DMS153 (cell line): Measurements from ENCODE around the gene ARIH1.
"Not testable (repeated sequence)": the region's sequence is repeated elsewhere in the genome, so short reads cannot be mapped to it uniquely, and the experiment has no call there.

Experiments
- DNase-seq: peaks from one replicate; lab custom pipeline; 2025; lab: John Stamatoyannopoulos, UW

Gene ARIH1

GRCh38 chr15:72473614-72474465 lies at the start of gene ARIH1:
Gene ARIH1 (plus strand): TSS chr15:72474330. CDS start chr15:72474640, 310 bp downstream.
- peak; percentile 71 for DNase-seq

- DNase-seq: no peak
These were observed 47.4 kb upstream of the ARIH1 start for GRCh38 chr15:72426753-72427152.

GRCh38 chr15:72437650-72438316 lies 36.3 kb upstream of the ARIH1 start:
- no peak for DNase-seq

- DNase-seq: not testable (repeated sequence)
These were observed 31.3 kb upstream of the ARIH1 start for GRCh38 chr15:72442848-72443247.

- no peak for DNase-seq
These were observed 28.7 kb upstream of the ARIH1 start for GRCh38 chr15:72445426-72445825.

- DNase-seq: no peak
These were observed 23.3 kb upstream of the ARIH1 start for GRCh38 chr15:72450805-72451204.

- no peak for DNase-seq
These were observed 22.9 kb upstream of the ARIH1 start for GRCh38 chr15:72451224-72451623.

- DNase-seq: no peak
These were observed 17.4 kb upstream of the ARIH1 start for GRCh38 chr15:72456684-72457083.

- no peak for DNase-seq
These were observed 13.7 kb upstream of the ARIH1 start for GRCh38 chr15:72460402-72460801.

- DNase-seq: no peak
These were observed 10.4 kb upstream of the ARIH1 start for GRCh38 chr15:72463702-72464101.

GRCh38 chr15:72464251-72464650 lies 9.9 kb upstream of the ARIH1 start:
- no peak for DNase-seq

- DNase-seq: no peak
These were observed 6.0 kb upstream of the ARIH1 start for GRCh38 chr15:72468103-72468502.

GRCh38 chr15:72472992-72473610 lies 1.0 kb upstream of the ARIH1 start:
- DNase-seq: no peak

- DNase-seq: no peak
These were observed 359 bp downstream of the ARIH1 start for GRCh38 chr15:72474466-72474911.

- peak; percentile 7 for DNase-seq
These were observed 940 bp downstream of the ARIH1 start for GRCh38 chr15:72474912-72475628.

GRCh38 chr15:72475674-72476073 lies 1.5 kb downstream of the ARIH1 start:
- DNase-seq: no peak

GRCh38 chr15:72476330-72476729 lies 2.2 kb downstream of the ARIH1 start:
- not testable (repeated sequence) for DNase-seq

GRCh38 chr15:72481015-72481659 lies 7.0 kb downstream of the ARIH1 start:
- no peak for DNase-seq

- no peak for DNase-seq
These were observed 8.1 kb downstream of the ARIH1 start for GRCh38 chr15:72482275-72482674.

- no peak for DNase-seq
These were observed 9.1 kb downstream of the ARIH1 start for GRCh38 chr15:72483279-72483678.

- DNase-seq: no peak
These were observed 12.0 kb downstream of the ARIH1 start for GRCh38 chr15:72486144-72486543.
